Measurements from ENCODE around the gene ZNF594.
"Not testable (repeated sequence)": the region's sequence is repeated elsewhere in the genome, so short reads cannot be mapped to it uniquely, and the experiment has no call there.

Gene ZNF594

DNA sequence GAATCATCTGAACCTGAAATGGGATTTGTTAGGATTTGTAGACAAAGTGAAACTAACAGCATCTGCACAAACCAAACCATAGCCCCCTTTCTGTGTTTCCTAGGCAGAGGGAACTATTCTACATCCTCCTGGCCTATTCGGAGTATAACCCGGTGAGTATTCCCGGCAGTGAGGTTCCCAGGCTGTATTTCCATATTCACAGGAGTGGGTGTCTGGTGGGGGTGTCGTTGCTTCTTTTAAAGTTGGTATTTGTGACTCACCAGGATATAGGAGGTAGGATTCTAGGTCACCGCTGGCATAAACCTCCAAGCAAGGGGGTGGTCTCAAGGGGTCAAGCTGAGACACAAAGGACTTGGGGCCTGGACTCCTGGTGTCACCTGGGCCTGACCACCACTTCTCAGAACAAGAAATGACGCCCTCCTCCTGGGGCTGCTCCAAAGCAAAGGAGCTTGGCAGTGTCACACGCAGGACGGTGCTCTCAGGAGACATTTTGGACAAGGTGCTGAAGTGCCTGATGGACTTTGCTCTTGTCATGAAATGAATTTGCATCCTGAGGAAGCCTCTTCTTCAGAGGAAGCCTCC lies 56.4 kb downstream of the ZNF594 start:
- DNase-seq; H3K27ac Mint-ChIP-seq; H3K4me1 Mint-ChIP-seq; H3K4me3 Mint-ChIP-seq; H3K36me3 Mint-ChIP-seq (ENCODE audit: low read depth); H3K9me3 Mint-ChIP-seq; H3K27me3 Mint-ChIP-seq; ATAC-seq: not testable (repeated sequence)

- H3K36me3 Mint-ChIP-seq (ENCODE audit: low read depth); H3K27me3 Mint-ChIP-seq; DNase-seq; H3K9me3 Mint-ChIP-seq; H3K27ac Mint-ChIP-seq; ATAC-seq; H3K4me3 Mint-ChIP-seq; H3K4me1 Mint-ChIP-seq: not testable (repeated sequence)
These were observed 57.1 kb downstream of the ZNF594 start for GRCh38 chr17:5134571-5134970.

DNA sequence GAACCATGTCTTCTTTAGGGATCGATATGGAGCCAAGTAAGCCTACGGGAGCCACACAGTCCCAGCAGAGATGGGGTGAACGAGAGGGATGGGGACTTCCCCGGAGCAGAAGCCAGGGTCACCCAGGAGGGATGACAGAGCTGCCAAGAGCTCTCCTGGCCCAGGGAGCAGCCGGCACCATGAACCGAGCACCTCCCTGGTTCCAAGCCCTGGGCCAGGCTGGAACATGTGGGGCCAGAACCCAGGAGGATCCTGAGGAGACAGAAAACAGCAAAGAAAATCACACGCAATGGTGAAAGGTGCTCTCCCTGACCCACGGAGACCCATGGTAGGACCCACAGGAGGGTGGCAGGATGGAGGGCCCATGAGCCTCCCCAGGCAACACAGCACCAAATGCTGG lies 57.7 kb downstream of the ZNF594 start:
- H3K4me1 Mint-ChIP-seq; H3K27ac Mint-ChIP-seq; ATAC-seq; H3K9me3 Mint-ChIP-seq; H3K27me3 Mint-ChIP-seq; DNase-seq; H3K4me3 Mint-ChIP-seq; H3K36me3 Mint-ChIP-seq (ENCODE audit: low read depth): not testable (repeated sequence)

GRCh38 chr17:5133311-5133710 lies 58.4 kb downstream of the ZNF594 start:
- Mint-ChIP-seq H3K4me1 (no peaks in the 10 kb centered on the region), H3K27me3 (no peaks in the 10 kb centered on the region), H3K36me3 (ENCODE audit: low read depth) (no peaks in the 10 kb centered on the region), H3K9me3 (no peaks in the 10 kb centered on the region), H3K4me3 (no peak overlapping the region), H3K27ac (no peak overlapping the region)
- no peak for DNase-seq
- ATAC-seq, result no peak

GRCh38 chr17:5132503-5133225 lies 59.0 kb downstream of the ZNF594 start:
- H3K27ac Mint-ChIP-seq; H3K4me3 Mint-ChIP-seq; H3K36me3 Mint-ChIP-seq (ENCODE audit: low read depth); H3K4me1 Mint-ChIP-seq; H3K9me3 Mint-ChIP-seq; H3K27me3 Mint-ChIP-seq; DNase-seq; ATAC-seq: not testable (repeated sequence)

DNA sequence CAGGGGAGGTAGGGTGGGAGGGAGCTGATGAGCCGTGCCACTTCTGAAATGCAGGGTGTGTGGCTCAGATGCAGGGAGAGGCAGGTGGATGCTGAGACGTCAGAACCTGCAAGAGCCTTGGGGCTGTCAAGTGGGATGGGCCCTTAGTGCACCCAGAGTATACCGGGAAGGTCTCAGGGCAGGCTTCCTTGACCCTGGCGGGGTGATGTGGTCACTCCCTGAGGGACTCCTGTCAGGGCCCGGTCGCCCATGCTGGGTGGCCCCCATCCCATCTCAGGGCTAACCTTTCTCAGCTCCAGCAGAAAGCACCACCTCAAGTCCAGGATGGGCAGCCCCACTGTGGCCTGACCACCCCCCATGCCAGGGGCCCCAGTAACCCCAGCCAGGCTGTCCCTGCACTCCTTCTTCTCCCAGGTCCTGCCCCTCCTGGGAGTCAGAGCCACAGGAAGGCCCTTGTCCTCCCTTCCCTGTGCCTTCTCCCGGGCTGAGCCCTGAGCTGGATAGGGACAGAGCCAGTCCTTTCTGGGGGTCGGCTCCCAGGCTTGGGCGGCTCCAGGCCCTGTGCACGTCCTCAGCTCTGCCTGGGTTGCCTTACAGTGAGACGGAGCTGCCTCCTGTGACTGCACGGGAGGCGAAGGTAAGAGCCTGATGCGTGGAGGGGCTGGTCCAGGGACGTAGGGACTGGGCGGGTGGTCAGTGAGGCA lies 59.7 kb downstream of the ZNF594 start:
- not testable (repeated sequence) for H3K4me3 Mint-ChIP-seq; DNase-seq; ATAC-seq; H3K9me3 Mint-ChIP-seq; H3K36me3 Mint-ChIP-seq (ENCODE audit: low read depth); H3K27ac Mint-ChIP-seq; H3K27me3 Mint-ChIP-seq; H3K4me1 Mint-ChIP-seq

GRCh38 chr17:5131146-5131715 lies 60.4 kb downstream of the ZNF594 start:
- DNase-seq (no peak), ATAC-seq (no peak)
- H3K4me3 Mint-ChIP-seq, result no peak overlapping the region
- H3K27ac Mint-ChIP-seq, result no peak overlapping the region
- H3K27me3 Mint-ChIP-seq, result peaks cover 10% of the 10 kb centered on the region
- no peaks in the 10 kb centered on the region for H3K4me1 Mint-ChIP-seq
- H3K36me3 Mint-ChIP-seq (ENCODE audit: low read depth), result no peaks in the 10 kb centered on the region
- no peaks in the 10 kb centered on the region for H3K9me3 Mint-ChIP-seq

DNA sequence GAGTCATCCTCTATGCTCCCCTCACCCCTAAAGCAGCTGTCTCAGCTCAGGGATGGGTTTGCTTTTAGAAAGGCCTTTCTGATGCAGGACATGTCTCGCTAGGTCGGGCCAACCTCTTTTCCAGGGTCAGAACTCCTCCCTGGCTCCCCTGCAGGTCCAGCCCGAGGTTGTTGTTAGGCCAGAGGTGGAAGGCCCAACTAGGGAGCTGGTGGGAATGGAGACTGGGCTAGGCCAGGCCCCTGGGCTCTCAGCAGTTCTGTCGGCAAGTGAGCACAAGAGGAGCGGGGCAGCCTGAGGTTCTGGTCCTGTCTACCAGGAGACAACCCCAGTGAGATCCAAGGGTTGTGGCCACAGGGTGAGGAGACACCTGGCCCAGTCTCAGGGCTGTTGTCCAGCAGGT lies 61.0 kb downstream of the ZNF594 start:
- H3K36me3 Mint-ChIP-seq (ENCODE audit: low read depth); H3K4me1 Mint-ChIP-seq; H3K4me3 Mint-ChIP-seq; ATAC-seq; H3K9me3 Mint-ChIP-seq; DNase-seq; H3K27ac Mint-ChIP-seq: not testable (repeated sequence)
- H3K27me3 Mint-ChIP-seq, result peaks cover 10% of the 10 kb centered on the region

GRCh38 chr17:5130261-5130660 lies 61.4 kb downstream of the ZNF594 start:
- ATAC-seq; H3K27ac Mint-ChIP-seq; H3K4me1 Mint-ChIP-seq; H3K4me3 Mint-ChIP-seq; H3K9me3 Mint-ChIP-seq; DNase-seq; H3K36me3 Mint-ChIP-seq (ENCODE audit: low read depth): not testable (repeated sequence)
- peaks cover 10% of the 10 kb centered on the region for H3K27me3 Mint-ChIP-seq

DNA sequence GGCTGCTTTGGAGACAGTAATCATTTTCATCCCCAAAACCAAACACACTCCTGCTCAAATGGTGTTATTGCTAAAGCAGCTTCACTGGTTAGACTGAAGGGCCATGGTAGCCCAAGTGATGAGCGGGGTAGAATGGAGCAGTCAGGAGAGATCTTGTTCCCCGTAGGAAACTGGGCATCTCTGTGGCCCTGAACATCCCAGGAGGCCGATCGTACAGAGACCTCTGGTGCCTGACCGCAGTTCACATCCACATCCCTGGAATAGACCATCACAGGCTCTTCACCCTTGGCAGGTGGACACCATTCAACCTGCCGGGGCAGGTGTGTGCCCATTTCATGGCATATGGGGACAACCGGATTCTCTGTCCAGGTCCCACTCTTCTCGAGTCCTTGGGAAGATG lies 61.9 kb downstream of the ZNF594 start:
- peak; percentile 33 for ATAC-seq
- H3K27me3 Mint-ChIP-seq, result peaks cover 13% of the 10 kb centered on the region
- H3K27ac Mint-ChIP-seq; H3K4me1 Mint-ChIP-seq; H3K4me3 Mint-ChIP-seq; DNase-seq; H3K9me3 Mint-ChIP-seq; H3K36me3 Mint-ChIP-seq (ENCODE audit: low read depth): not testable (repeated sequence)

All from activated naive CD8-positive, alpha-beta T cell treated with anti-CD3 and anti-CD28 coated beads, Interleukin-2, amount 50 U/mL, for 24 hours (primary cell).